GM03348 (cell line): ENCODE measurements around the gene TRIP10.
A peak's percentile ranks its signal among the peaks of the same experiment; 100 is the strongest.
"Not testable (repeated sequence)": the region's sequence is repeated elsewhere in the genome, so short reads cannot be mapped to it uniquely, and the experiment has no call there.

Experiments used
- DNase-seq: peaks from one replicate; pipeline ENCODE4 v3.0.0; 2012; ENCODE audit warnings: low spot score

Gene TRIP10, protein sequence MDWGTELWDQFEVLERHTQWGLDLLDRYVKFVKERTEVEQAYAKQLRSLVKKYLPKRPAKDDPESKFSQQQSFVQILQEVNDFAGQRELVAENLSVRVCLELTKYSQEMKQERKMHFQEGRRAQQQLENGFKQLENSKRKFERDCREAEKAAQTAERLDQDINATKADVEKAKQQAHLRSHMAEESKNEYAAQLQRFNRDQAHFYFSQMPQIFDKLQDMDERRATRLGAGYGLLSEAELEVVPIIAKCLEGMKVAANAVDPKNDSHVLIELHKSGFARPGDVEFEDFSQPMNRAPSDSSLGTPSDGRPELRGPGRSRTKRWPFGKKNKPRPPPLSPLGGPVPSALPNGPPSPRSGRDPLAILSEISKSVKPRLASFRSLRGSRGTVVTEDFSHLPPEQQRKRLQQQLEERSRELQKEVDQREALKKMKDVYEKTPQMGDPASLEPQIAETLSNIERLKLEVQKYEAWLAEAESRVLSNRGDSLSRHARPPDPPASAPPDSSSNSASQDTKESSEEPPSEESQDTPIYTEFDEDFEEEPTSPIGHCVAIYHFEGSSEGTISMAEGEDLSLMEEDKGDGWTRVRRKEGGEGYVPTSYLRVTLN

GRCh38 chr19:6739390-6739882, at the start of gene TRIP10:
TRIP10 (plus strand) TSS chr19:6739680; CDS start chr19:6739762, 82 bp downstream.
- peak; percentile 96 for DNase-seq

DNA sequence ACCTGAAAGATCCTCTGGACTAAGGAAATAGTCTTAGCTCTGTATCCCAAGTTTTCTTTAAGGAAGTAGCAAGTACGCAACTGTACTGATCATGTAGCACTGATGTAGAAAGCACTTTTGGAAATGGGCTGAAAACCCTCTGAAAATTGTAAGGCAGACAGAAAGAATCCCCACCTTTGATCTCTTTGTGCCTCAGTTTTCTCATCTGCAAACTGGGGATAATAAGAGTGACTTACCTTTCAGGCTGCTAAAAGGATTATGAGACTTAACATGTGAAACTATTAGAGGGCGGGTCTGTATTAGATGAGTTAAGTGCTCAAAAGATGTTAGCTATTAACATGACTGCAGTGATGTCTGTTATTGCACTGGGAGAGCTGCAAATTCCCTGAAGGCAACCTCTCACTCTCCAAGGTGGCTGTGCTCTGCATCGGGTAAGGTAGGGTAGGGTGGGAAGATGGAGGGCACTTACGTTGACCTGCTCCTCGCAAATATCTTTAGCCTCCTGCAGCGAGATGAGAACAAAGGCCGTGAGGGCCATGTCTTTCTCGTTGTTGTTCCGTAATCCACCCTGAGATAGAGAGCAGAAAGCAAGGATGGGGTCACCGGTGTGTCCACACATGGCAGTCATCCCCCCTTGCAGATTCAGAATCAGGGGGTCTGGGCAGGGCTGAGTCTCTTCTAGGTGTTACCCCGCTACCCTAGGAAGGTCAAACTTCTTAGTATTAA, 49.2 kb upstream of the TRIP10 start:
- DNase-seq = no peak

- DNase-seq = no peak
Measured at GRCh38 chr19:6691342-6691741, 48.1 kb upstream of the TRIP10 start.

- no peak for DNase-seq
Measured at GRCh38 chr19:6692027-6692426, 47.5 kb upstream of the TRIP10 start.

DNA sequence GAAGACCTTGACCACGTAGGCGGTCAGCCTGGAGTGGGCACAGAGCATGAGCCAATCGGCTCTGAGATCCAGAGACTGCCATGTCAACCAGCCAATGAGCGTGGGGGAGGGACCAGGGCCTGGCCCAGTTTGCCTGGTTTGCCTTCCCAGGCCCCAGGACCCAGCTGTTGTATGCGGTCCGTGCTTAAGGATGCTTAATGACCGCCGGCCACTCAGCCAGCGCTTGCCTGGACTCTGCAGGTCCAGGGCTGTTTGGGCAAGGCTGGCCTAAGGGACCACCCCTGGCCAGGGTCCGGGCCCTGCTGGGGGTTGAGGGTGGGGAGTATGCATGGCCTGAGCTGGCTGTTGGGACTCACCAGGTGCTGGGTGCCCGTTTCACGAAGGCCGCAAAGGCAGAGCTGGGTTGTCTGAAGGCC, 46.4 kb upstream of the TRIP10 start:
- no peak for DNase-seq

DNA sequence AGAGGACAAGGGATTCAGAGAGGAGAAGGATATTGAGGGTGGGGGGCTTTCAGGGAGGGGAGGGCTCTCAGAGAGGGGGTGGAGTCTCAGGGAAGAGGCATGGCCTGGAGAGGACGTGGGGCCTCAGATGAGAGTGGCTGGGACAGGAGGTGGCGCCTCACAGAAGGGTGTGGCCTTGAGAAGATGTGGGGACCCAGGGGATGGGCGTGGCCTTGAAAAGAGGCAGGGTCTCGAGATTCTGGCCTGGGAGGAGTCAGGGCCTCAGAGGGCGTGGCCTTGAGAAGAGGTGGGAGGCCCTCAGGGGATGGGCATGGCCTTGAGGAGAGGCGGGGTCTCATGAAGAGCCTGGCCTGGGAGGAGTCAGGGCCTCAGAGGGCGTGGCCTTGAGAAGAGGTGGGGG, 45.8 kb upstream of the TRIP10 start:
- no peak for DNase-seq

DNA sequence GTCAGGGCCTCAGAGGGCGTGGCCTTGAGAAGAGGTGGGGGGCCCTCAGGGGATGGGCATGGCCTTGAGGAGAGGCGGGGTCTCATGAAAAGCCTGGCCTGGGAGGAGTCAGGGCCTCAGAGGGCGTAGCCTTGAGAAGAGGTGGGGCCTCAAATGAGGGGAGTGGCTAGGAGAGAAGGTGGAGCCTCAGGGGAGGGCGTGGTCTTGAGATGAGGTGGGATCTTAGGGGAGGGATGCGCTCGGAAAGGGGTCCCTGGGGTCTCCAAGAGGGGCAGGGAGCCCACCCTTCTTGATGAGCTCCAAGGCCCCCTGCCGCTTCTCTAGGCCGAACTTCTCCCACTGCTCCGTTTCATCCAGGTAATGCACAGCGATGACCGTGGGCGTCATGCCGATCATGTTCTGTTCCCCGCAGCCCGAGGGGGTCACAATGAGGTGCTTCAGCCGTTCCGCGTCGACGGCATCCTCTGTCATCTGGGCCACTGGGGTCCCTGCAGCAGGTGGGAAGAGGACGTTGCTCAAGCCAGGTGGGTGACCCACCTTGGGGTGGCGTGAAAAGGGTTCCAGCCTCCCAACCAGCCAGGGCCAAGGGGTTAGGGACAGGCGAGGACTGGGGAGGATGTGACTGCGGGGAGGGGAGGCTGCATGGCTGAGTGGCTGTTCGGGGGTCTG, 45.2 kb upstream of the TRIP10 start:
- no peak for DNase-seq

DNA sequence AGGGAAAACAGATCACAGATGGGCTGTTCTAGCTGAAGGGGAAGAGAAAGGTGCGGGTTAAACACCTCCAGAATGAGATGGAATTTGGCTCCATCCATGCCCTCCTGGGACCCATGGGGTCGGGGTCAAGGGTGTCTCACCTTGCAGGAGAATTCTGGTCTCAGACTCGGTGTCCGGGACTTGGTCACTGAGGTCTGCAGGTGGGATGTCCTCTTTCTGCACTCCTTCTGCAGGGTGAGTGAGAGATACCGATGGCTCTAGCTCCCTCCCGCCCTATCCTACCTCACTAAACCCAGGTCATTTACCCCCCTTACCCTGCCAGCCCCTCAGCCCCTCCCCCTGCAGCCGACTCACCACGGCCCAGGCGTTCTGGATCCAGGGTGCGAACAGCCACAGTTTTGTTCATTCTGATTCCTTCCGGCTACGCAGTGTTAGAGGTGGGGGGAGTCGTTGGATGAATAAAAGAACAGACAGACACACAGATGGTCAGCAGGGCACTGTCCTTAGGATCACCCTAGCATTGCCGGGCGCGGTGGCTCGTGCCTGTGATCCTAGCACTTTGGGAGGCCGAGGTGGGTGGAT, 43.1 kb upstream of the TRIP10 start:
- DNase-seq = no peak

DNA sequence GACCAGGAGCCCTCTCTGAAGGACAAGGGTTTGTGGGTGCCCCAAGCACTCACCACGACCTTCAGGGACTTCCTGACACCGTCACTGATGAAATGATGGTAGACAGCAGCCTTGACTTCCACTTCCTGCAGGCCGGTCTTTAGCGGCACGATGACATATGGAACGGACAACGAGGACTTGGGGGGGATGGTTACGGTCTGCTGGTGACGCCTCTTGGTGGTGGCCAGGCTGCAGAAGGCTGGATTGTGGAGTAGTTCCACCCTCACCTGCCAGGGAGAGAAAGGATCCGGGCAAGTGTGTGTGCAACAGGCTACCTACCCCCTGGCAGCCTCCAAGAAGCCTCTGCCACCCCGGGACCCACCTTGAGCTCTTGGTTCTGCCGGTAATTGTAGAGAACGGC, 42.2 kb upstream of the TRIP10 start:
- no peak for DNase-seq

GRCh38 chr19:6699935-6700334, 39.5 kb upstream of the TRIP10 start:
- no peak for DNase-seq

DNA sequence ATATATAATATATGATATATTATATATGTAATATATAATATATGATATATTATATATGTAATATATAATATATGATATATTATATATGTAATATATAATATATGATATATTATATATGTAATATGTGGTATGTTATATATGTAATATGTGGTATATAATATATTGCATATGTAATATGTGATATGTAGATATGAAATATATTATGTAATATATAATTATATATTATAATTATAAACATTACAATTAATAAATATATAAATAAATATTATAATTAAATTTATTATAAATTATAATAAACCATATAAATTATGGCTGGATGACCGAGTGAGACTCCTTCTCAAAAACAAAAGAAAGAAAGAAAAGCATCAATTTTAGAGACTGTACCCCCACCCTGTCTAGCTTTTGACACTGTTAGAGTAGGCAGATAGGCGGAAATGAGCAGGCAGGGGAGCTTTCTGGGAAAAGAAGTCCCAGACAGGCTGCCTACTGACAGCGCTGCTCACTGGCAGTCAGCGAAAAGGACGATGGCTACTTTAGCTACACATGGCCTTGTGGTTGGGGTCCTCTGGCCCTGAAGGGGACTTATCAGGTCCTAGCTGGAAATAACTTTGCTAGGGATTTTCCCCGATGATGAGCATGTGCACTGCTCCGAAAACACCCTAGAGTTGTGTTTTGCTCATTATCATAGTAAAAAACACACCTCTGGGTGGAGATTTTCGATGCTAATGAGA, 38.7 kb upstream of the TRIP10 start:
- no peak for DNase-seq

DNA sequence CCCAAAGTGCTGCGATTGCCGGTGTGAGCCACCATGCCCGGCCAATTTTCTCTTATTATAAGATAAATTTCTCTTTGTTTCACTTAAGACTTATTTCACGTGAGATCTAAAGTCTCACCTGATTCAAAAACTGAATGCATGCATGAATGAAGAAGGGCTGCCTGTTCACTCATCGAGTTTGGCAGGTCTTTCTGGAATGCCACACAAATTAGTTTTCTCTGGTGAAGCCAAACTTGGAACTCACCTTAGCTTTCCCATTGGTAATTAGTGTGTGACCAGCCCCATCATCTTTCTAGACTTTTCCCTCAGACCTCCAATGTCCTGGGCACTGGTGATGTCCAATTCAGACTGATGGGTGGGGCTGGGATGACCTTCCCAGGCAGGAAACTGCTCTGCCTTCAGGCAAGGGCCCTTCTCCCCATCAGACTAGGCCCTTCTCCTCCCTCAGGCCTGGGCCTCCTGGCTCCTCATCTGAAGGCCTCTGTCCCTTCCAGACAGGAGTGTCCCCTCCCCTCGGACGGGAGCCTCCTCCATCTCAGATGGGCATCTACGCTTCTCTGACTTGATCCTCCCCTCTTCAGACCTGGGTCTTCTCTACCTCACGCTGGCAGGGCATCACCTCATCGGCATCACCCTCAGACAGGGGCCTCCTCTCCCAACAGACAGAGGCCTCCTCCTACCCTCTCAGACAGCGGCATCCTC, 33.4 kb upstream of the TRIP10 start:
- DNase-seq = no peak

- no peak for DNase-seq
Measured at GRCh38 chr19:6706633-6706958, 32.9 kb upstream of the TRIP10 start.

GRCh38 chr19:6707011-6707657, 32.3 kb upstream of the TRIP10 start:
- DNase-seq = no peak

GRCh38 chr19:6707658-6708018, 31.8 kb upstream of the TRIP10 start:
- no peak for DNase-seq

GRCh38 chr19:6708346-6708745, 31.1 kb upstream of the TRIP10 start:
- no peak for DNase-seq

DNA sequence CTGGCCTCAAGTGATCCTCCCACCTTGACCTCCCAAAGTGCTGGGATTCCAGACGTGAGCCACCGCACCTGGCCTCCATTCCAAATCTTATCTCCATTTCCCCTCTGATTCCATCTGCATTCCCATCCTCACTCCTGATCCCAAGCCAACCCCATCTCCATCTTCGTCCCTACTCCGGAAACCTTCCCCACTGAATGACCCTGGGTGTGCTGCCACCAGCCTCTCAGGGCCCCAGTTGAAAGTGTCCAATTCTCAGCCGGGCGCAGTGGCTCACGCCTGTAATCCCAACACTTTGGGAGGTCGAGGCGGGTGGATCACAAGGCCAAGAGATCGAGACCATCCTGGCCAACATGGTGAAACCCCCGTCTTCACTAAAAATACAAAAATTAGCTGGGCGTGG, 30.6 kb upstream of the TRIP10 start:
- DNase-seq = not testable (repeated sequence)

GRCh38 chr19:6709549-6709948, 29.9 kb upstream of the TRIP10 start:
- no peak for DNase-seq

GRCh38 chr19:6710273-6711077, 29.0 kb upstream of the TRIP10 start:
- DNase-seq = no peak

DNA sequence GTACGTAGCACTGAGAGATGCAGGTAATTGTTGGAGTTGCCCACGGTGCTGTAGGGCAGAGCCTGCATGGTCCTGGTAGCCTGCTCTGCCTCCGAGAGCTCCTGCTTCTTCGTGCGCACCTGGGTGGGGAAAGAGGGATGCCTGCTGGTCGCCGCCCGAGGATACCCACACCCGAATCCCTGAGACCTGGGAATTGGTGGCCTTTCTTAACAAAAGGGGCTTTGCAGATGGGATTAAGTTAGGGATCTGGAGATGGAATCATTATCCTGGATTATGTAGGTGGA, 28.5 kb upstream of the TRIP10 start:
- DNase-seq = no peak
